Stimulated activated memory B cell treated with anti-CD40 and anti-IgM and Interleukin-4, amounts not matched to agents 10 μg/mL and 1 μg/mL and 100 μg/mL, for 72 hours (primary cell): ENCODE results near the gene GRIA2.
"Not testable (repeated sequence)": the region's sequence is repeated elsewhere in the genome, so short reads cannot be mapped to it uniquely, and the experiment has no call there.

Experiments
- ATAC-seq: fragments of 150-1000 bp; cut with Tn5 transposase; 2 replicates; pipeline ENCODE4 v1.10.0; 2021
- H3K27ac Mint-ChIP-seq: one replicate; pipeline ENCODE4 v1.8.0; 2022; ENCODE audit warnings: mild to moderate bottlenecking, mixed read lengths
- H3K27me3 Mint-ChIP-seq: one replicate; pipeline ENCODE4 v1.8.0; 2022; ENCODE audit warnings: mixed read lengths
- H3K36me3 Mint-ChIP-seq: one replicate; pipeline ENCODE4 v1.8.0; 2022; ENCODE audit warnings: mixed read lengths
- H3K4me1 Mint-ChIP-seq: one replicate; pipeline ENCODE4 v1.8.0; 2022; ENCODE audit warnings: mixed read lengths
- H3K4me3 Mint-ChIP-seq: one replicate; pipeline ENCODE4 v1.8.0; 2022; ENCODE audit warnings: mild to moderate bottlenecking, moderate library complexity, mixed read lengths
- H3K9me3 Mint-ChIP-seq: one replicate; pipeline ENCODE4 v1.8.0; 2022; ENCODE audit warnings: mixed read lengths

GRIA2 gene

DNA sequence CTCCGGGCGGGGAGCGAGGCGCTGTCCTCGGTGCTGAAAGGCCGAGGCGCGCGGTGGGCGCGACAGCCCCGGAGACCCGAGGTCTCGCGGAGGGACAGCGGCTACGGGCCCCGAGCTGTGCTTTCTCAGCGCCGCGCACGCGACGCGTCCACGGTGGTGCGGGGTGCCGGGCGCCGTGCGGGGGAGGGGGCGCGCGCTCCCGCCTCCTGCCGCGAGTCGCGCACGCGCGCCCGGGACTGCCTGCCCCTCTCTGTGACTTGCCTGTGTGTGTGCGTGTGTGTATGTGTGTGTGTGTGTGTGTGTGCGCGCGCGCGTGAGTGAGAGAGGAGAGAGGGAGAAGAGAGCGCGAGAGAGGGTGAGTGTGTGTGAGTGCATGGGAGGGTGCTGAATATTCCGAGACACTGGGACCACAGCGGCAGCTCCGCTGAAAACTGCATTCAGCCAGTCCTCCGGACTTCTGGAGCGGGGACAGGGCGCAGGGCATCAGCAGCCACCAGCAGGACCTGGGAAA, at the start of gene GRIA2:
Gene GRIA2 (plus strand): TSS at position 358 of the 511 bp plus-strand sequence. CDS start 315 bp downstream, outside the sequence.
- H3K36me3 Mint-ChIP-seq: no peaks in the 10 kb centered on the region
- H3K4me1 Mint-ChIP-seq: no peaks in the 10 kb centered on the region
- H3K9me3 Mint-ChIP-seq: peaks cover 20% of the 10 kb centered on the region
- no peak within 1 kb of the TSS for H3K27ac Mint-ChIP-seq
- H3K27me3 Mint-ChIP-seq: peaks cover 20% of the 10 kb centered on the region
- no peak within 1 kb of the TSS for H3K4me3 Mint-ChIP-seq
- ATAC-seq: peak; percentile 53

DNA sequence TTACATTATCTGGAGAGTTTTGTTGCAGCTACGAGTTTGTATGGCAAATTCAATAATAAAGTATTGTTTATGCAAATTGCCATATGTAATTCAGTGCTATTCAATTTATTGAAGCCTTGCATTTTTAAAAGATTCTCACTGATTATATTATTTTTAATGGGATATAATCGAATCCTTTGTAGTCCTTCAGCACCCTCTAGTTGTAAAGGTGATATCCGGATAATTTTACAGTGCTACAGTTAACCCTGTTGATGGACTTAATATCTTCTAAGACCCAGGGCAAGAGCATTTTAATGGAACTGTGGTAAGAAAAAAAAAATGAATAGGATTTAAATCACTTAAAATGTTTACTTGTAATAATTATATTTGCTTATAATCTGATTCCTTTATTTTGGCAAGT, 48.5 kb upstream of the GRIA2 start:
- H3K4me3 Mint-ChIP-seq: no peak overlapping the region
- no peaks in the 10 kb centered on the region for H3K27me3 Mint-ChIP-seq
- no peaks in the 10 kb centered on the region for H3K9me3 Mint-ChIP-seq
- no peaks in the 10 kb centered on the region for H3K4me1 Mint-ChIP-seq
- ATAC-seq: no peak
- H3K36me3 Mint-ChIP-seq: no peaks in the 10 kb centered on the region
- H3K27ac Mint-ChIP-seq: no peak overlapping the region

DNA sequence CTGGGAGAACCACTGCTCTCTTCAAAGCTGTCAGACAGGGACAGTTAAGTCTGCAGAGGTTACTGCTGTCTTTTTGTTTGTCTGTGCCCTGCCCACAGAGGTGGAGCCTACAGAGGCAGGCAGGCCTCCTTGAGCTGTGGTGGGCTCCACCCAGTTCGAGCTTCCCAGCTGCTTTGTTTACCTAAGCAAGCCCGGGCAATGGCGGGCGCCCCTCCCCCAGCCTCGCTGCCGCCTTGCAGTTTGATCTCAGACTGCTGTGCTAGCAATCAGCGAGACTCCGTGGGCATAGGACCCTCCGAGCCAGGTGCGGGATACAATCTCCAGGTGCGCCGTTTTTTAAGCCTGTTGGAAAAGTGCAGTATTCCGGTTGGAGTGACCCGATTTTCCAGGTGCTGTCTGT, 40.3 kb upstream of the GRIA2 start:
- not testable (repeated sequence) for H3K36me3 Mint-ChIP-seq, H3K4me3 Mint-ChIP-seq, H3K9me3 Mint-ChIP-seq, ATAC-seq, H3K4me1 Mint-ChIP-seq, H3K27ac Mint-ChIP-seq, H3K27me3 Mint-ChIP-seq

DNA sequence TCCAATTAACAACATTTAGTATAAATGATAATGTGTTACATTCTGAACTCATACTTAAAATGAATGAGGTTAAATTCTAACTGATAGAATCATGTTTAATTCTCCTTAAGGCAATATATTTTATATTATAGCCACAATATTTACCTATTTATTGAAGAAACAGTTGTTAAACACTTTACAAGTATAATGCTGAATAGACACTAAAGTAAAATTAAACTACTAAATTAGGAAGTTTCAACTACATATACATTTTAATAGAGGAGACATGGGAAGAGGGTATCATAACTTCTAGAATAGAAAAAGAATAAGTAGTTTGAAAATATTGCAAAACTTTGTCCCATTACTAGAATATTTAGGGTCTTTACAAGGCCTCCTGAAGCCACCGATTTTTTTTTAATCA, 36.2 kb upstream of the GRIA2 start:
- Mint-ChIP-seq H3K4me3 (no peak overlapping the region), H3K4me1 (no peaks in the 10 kb centered on the region), H3K9me3 (peaks cover 8% of the 10 kb centered on the region), H3K27ac (no peak overlapping the region), H3K27me3 (no peaks in the 10 kb centered on the region), H3K36me3 (no peaks in the 10 kb centered on the region)
- ATAC-seq: no peak

DNA sequence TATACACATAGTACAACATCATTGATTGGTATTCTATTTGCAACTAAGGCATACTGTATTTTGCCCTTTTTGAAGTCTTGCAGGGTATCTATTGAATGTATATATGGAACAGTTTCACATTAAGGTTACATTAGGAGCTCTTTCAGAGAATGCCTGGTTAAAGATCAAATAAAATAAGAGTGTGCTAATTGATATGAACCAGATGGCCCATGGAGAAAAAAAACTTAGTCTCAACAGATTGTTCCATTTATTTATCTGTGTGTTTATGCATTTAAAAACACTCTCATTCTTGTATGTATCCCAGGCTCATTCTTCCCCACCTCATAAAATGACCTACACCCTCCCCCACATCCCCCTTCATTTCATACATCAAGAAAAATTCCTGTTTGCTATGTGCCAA, 35.2 kb upstream of the GRIA2 start:
- H3K27ac Mint-ChIP-seq: no peak overlapping the region
- peaks cover 11% of the 10 kb centered on the region for H3K9me3 Mint-ChIP-seq
- no peaks in the 10 kb centered on the region for H3K4me1 Mint-ChIP-seq
- no peak overlapping the region for H3K4me3 Mint-ChIP-seq
- ATAC-seq: no peak
- no peaks in the 10 kb centered on the region for H3K27me3 Mint-ChIP-seq
- H3K36me3 Mint-ChIP-seq: no peaks in the 10 kb centered on the region

DNA sequence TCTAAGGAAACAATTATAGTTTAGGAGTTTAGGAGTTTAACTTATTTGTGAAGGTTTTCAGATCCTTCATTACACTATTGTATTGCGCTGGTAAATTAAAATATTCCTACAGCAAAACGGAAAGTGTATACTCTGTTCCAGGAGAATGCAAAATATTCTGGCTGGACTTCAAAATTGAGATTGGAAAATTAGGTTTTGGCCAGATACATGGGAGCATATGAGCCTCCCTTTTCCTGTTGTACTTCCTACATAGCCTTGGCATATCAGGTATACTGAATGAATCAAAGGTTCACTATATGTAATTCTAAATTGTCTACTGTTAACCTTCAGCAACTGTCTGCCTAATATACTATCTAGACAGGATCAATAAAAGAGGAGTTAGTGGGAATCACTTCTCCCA, 25.2 kb upstream of the GRIA2 start:
- Mint-ChIP-seq H3K9me3 (no peaks in the 10 kb centered on the region), H3K27me3 (no peaks in the 10 kb centered on the region), H3K4me3 (no peak overlapping the region), H3K27ac (no peak overlapping the region), H3K4me1 (no peaks in the 10 kb centered on the region), H3K36me3 (no peaks in the 10 kb centered on the region)
- ATAC-seq: peak; percentile 12

DNA sequence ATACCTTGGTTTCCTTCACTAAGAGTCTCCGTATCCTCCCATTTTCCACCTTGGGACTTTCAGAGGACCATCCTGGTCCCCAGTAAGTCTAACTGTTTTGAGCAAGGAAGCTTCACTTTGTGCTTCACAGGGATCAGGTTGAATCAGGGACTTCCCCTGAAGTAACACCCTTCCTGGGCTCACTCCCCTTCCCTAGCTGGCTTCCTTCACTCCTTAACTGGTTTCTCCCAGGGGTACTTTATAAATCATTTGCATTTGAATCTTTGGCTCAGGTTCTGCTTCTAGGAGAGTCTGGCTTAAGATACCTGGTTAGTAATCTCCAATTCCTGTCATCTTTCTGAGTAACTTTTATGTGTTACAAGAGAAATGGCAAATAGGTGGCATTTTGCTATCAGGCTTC, 24.5 kb upstream of the GRIA2 start:
- ATAC-seq: no peak
- Mint-ChIP-seq H3K36me3 (no peaks in the 10 kb centered on the region), H3K27ac (no peak overlapping the region)

DNA sequence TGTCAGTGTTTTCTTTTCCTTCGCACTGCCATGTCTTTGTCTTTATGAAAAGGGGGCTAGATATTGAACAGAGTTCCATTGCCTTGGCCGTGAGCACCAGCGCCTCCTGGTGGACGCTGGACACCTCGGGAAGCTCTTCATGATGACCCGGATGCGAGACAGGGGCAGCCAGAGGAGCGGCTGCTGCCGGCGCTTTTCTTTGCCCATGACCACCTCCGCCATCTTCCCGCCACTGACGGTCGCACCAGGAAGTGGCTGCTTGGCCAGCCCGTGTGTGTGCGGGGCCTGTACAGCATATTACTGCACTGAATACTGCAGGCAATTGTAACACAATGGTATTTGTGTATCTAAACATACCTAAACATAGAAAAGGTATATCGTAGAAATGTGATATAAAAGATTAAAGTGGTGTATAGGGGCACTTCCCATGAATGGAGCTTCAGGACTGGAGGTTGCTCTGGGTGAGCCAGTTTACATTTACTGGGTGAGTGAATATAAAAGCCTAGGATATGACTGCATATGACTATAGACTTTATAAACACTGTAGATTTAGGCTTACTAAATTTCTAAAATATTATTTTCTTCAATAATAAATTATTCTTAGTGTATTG, 15.8 kb upstream of the GRIA2 start:
- H3K4me3 Mint-ChIP-seq: no peak overlapping the region
- ATAC-seq: no peak
- peaks cover 3% of the 10 kb centered on the region for H3K9me3 Mint-ChIP-seq
- H3K27ac Mint-ChIP-seq: no peak overlapping the region
- no peaks in the 10 kb centered on the region for H3K36me3 Mint-ChIP-seq
- no peaks in the 10 kb centered on the region for H3K27me3 Mint-ChIP-seq
- no peaks in the 10 kb centered on the region for H3K4me1 Mint-ChIP-seq

More for the DNA sequence above, 24.5 kb upstream of the GRIA2 start:
- H3K4me1 Mint-ChIP-seq: no peaks in the 10 kb centered on the region
- H3K9me3 Mint-ChIP-seq: no peaks in the 10 kb centered on the region
- no peaks in the 10 kb centered on the region for H3K27me3 Mint-ChIP-seq
- no peak overlapping the region for H3K4me3 Mint-ChIP-seq

DNA sequence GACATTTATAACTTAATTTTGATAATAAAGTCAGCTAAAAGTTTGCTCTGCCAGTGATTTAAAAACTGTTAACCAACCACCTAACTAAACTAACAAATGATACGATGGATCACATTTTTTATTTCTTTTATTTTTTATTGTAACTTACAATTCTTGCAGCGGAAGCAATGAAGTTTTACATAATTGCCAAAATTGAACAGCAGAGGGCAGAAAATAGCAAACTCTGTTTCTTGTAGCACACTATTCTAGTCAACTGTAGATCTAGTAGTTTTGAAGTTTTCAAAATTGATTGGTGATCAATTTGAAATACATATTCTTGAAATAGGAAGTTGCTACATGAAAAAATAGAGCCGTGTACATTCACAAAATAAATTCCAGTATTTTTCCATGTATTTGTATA, 2.8 kb upstream of the GRIA2 start:
- no peak overlapping the region for H3K4me3 Mint-ChIP-seq
- peaks cover 16% of the 10 kb centered on the region for H3K9me3 Mint-ChIP-seq

DNA sequence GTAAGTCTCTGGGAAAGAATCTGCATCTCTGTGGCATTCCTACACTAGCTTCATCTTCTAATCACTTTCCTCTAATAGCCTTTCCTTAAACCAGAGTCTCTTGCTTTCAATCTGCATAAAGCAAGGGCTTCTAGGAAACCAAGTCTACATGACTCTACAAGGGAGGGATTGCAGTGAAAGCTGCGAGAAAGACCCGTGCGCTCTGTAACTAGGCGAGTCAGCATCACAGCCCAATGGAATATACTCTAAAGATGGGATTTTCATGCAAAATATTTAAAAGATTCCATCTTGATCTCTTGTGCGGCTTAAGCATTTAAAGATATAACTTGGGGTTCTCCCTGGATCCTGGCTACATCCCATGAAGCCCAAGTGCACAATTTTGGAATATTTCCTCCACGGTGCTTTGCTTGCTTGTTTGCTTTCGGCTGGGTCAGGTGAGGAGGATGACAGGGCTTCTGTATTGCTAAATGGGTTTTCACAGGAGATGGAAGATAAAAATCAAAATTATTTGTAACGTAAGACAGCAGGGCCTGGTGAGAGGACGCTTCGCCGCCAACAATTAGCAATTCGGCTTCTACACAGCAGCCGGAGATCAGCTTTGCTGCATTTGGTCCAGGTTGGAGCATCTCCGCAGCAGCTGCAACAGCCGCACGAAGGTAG, 687 bp upstream of the GRIA2 start:
- H3K36me3 Mint-ChIP-seq: no peaks in the 10 kb centered on the region
- no peak overlapping the region for H3K4me3 Mint-ChIP-seq
- ATAC-seq: no peak
- H3K9me3 Mint-ChIP-seq: peaks cover 20% of the 10 kb centered on the region
- no peaks in the 10 kb centered on the region for H3K4me1 Mint-ChIP-seq
- H3K27ac Mint-ChIP-seq: no peak overlapping the region
- peaks cover 20% of the 10 kb centered on the region for H3K27me3 Mint-ChIP-seq

More for the DNA sequence above, 2.8 kb upstream of the GRIA2 start:
- Mint-ChIP-seq H3K4me1 (no peaks in the 10 kb centered on the region), H3K36me3 (no peaks in the 10 kb centered on the region), H3K27ac (no peak overlapping the region), H3K27me3 (peaks cover 14% of the 10 kb centered on the region)
- no peak for ATAC-seq

DNA sequence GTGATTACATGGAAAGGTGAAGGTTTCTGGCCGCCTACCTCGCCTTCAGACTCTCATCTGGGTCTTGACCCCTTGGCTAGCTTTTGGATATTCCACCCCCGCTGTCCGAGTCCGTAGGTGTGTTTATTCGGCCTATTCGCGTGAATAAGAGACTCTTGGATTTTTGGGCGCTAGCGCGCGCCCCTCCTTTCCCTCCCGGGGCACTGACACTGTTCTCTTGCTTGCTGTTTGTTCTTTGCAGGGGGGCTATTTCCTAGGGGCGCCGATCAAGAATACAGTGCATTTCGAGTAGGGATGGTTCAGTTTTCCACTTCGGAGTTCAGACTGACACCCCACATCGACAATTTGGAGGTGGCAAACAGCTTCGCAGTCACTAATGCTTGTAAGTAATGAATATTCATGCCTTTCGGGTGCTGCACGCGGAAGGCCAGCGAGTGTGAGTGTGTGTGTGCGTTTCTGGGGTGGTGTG, 932 bp downstream of the GRIA2 start:
- peaks cover 20% of the 10 kb centered on the region for H3K27me3 Mint-ChIP-seq
- no peaks in the 10 kb centered on the region for H3K4me1 Mint-ChIP-seq
- no peaks in the 10 kb centered on the region for H3K36me3 Mint-ChIP-seq
- H3K4me3 Mint-ChIP-seq: no peak overlapping the region
- ATAC-seq: no peak
- no peak overlapping the region for H3K27ac Mint-ChIP-seq
- peaks cover 16% of the 10 kb centered on the region for H3K9me3 Mint-ChIP-seq

DNA sequence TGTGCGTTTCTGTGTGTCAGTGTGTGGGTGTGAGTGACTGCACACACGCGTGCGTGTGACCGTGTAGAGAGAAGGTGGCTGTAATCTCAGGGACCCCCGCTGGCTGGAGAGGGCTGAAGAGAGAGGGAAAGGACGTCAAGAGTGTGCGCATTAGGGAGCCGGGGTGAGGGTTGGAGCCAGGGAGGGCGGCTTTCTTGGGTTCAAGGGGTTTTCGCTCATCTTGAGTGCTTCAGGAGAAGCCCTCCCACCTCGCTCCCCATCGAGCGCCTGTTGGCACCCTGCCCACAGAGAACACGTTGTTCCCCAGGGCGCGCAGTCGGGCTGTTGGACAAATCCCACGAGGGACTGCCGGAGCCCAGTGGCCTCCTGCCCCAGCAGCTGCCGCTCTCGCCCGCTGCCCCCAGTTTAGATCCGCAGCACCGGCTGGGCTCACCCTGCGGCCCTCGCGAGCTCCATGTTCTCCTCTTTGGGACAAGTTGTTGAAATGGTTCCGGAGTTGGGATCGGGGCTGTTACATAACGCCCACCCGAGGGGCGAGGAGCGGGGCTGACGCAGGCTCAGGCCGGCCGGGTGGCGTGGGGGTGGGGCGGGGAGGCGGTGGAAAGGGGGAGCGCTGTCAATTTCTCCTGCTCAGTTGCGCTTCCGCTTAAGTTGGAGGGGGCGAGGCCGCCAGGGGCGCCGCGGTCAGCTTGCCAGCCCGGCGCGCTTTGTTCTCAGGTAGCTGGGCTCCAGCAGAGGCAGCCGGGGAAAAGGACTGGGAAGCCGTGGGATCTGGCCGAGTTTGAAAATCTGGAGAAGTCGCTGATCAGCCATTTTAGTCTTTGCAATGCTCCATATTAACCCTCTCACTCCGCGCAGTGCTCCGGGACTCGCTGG, 1.6 kb downstream of the GRIA2 start:
- Mint-ChIP-seq H3K9me3 (peaks cover 13% of the 10 kb centered on the region), H3K27ac (no peak overlapping the region), H3K4me3 (no peak overlapping the region), H3K27me3 (peaks cover 20% of the 10 kb centered on the region), H3K4me1 (no peaks in the 10 kb centered on the region), H3K36me3 (no peaks in the 10 kb centered on the region)
- no peak for ATAC-seq

DNA sequence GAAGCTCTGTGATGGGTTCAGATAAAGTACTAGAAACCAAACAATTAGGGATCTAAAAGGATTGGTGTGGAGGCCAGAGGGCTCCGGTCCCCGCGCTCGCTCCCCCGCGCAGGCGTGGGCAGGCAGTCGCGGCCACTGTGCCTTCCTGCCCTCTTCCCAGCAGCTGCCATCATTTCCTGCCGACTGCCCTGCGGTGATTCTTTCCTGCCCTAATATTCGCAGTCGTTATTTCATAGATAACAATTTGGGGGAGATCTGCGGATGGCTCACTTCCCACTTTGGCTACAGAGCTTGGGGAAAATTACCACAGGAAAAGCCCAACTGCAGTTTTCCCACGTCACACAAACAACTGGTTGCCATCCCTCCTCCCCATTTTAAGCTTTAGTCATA, 2.2 kb downstream of the GRIA2 start:
- H3K9me3 Mint-ChIP-seq: peaks cover 13% of the 10 kb centered on the region
- no peaks in the 10 kb centered on the region for H3K4me1 Mint-ChIP-seq
- no peaks in the 10 kb centered on the region for H3K36me3 Mint-ChIP-seq
- no peak overlapping the region for H3K4me3 Mint-ChIP-seq
- no peak for ATAC-seq
- no peak overlapping the region for H3K27ac Mint-ChIP-seq
- H3K27me3 Mint-ChIP-seq: peaks cover 20% of the 10 kb centered on the region

DNA sequence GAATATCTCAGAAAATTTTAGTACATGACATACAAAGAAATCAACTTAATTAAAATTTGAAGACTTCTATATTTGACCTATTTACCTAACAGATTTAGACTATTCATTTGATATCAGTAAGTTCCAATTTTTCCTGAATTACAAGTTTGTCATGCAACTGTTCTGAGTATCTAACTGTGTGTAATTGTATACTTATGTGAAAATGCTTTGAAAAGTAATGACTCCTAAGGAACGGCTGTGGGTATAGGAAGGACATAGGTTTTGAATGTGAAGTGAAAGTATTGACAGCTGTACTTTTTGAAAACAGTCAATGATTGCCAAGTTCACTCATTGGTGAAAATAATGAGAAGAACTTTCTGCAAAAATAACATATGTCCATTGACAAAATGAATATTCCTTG, 2.9 kb downstream of the GRIA2 start:
- Mint-ChIP-seq H3K27ac (no peak overlapping the region), H3K4me1 (no peaks in the 10 kb centered on the region), H3K36me3 (no peaks in the 10 kb centered on the region), H3K4me3 (no peak overlapping the region), H3K9me3 (peaks cover 13% of the 10 kb centered on the region), H3K27me3 (peaks cover 20% of the 10 kb centered on the region)
- ATAC-seq: no peak

DNA sequence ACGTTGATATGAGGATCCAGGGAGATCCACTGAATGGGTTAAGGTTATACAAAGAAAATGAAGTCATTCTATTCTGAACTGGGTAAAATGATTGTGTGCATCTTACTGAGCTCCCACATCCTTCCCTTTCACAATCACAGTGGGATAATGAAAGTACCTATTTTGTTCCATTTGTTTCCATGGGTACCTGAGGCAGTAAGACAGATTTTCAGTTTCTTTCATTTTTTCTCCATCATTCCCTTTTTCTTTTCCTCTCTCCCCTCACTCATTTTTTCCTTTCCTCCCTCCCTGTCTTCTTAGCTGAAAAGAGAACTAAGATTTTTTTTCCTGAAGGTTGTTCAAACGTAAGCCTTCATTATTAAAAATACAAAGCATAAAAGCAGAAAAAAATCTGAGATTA, 4.6 kb downstream of the GRIA2 start:
- Mint-ChIP-seq H3K9me3 (peaks cover 10% of the 10 kb centered on the region), H3K27ac (no peak overlapping the region), H3K27me3 (peaks cover 20% of the 10 kb centered on the region), H3K36me3 (no peaks in the 10 kb centered on the region), H3K4me1 (no peaks in the 10 kb centered on the region), H3K4me3 (no peak overlapping the region)
- ATAC-seq: no peak
